HepG2 (cell line): ENCODE results near the gene C20orf96. TPM values are rescaled to one million over a fixed set of nuclear protein-coding genes. Genes with fewer than 3 reads are reported as not detected.
A peak's percentile ranks its signal among the peaks of the same experiment; 100 is the strongest.

Source experiments
- HMG20B ChIP-seq: conservative IDR thresholded peaks from 2 replicates; pipeline ENCODE4 v1.6.1; 2016; ENCODE audit warnings: missing genetic modification reagents, missing compliant biosample characterization
- ZNF264 ChIP-seq: sonication (generic); formaldehyde crosslinking; IDR thresholded peaks from 2 replicates; pipeline ENCODE4 v1.4.0; 2020; ENCODE audit warnings: missing genetic modification reagents
- polyA plus RNA-seq, 8 experiments: library from polyadenylated mRNA; depleted of rRNA in 3 of 8; stranded (reverse) in 7 of 8; unstranded in 1 of 8; fragments of >200 nt; fragmentation: Illumina TruSeq in 4 of 8; extraction: Trizol in 4 of 8; gene quantifications; 2 replicates each; pipeline versions ENCODE4 v1.2.1 to v1.2.3, GENCODE V29; 2011 to 2016; ENCODE audit warnings: low read depth in 4 of 8, missing spikeins in 1 of 8, mixed read lengths in 1 of 8; ENCODE audit not compliant: insufficient read depth in 1 of 8
- total RNA-seq, 5 experiments: library from RNA; depleted of rRNA; stranded (reverse); fragments of >200 nt; fragmentation: Illumina TruSeq; extraction: Trizol; gene quantifications; 2 replicates each; pipeline ENCODE4 v1.2.3, GENCODE V29; 2016; ENCODE audit warnings: low read depth in 1 of 5
- TF ChIP-seq, protein P1 (sequence below): sonication (generic); formaldehyde crosslinking; IDR thresholded peaks from 2 replicates; pipeline ENCODE4 v1.4.0; 2020; ENCODE audit warnings: low read depth, missing genetic modification reagents
- TF ChIP-seq, protein P2 (sequence below): fragments of 450-650 bp; IDR thresholded peaks from 2 replicates; pipeline ENCODE4 v1.6.1; 2017; ENCODE audit warnings: mild to moderate bottlenecking
- TF ChIP-seq, protein P3 (sequence below): sonication (generic); formaldehyde crosslinking; IDR thresholded peaks from 2 replicates; pipeline ENCODE4 v1.4.0; 2020; ENCODE audit warnings: missing genetic modification reagents, borderline replicate concordance
- TF ChIP-seq, protein P4 (sequence below): sonication (generic); formaldehyde crosslinking; IDR thresholded peaks from 2 replicates; pipeline ENCODE4 v1.5.1; 2020; ENCODE audit warnings: missing genetic modification reagents, mild to moderate bottlenecking, borderline replicate concordance
- TF ChIP-seq, protein P5 (sequence below): sonication (generic); formaldehyde crosslinking; IDR thresholded peaks from 2 replicates; pipeline ENCODE4 v1.5.0; 2020; ENCODE audit warnings: mild to moderate bottlenecking, missing genetic modification reagents, borderline replicate concordance

C20orf96 gene
- total and polyA plus RNA-seq, 2 of the 13 experiments (the other 11 are each of a cell fraction or from before 2014, with no cell fraction given) = 3.8 to 20.6 TPM

DNA sequence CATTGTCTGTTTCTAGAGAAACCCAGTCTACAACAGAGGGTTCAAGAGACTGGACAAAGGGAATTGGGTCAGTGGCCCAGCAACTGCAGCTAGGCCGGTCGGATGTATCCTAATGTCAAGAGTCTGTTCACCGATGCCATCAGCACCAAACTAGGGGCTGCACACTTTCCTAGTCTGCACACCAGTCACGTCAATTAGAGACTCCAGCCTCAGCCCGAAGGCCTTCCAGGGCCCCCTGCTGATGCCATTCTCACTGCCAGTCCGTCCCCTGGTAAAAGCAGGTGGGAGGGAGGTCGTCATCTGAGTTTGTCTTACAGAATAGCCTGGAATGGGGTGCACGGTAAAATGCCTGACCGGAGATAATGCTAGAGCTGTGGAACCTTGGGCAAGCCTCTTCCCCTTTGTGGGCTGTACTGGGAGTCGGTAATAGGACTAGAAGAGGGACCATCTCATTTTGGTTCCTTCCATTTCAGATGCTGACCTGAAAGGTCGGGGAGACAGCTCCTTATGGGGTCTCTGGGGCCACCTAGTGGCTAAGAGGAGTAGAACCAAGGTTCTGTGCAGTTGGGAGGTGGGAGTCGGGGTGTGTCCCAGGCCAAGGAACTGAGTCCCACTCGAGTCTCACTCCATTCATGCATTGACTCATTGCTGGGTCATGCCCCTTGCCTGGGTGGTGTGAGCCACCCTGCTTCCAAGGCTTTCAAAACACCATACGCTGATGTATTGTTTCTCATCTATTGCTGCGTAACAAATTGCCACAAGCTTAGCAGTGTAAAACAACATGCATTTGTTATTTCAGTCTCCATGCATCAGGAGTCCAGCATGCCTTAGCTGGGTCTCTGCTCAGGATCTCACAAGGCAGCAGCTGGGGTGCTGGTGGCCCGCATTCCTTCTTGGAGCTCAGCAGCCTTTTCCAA lies 39.9 kb upstream of the C20orf96 start (continued):
- TF ChIP-seq, protein P1, sequence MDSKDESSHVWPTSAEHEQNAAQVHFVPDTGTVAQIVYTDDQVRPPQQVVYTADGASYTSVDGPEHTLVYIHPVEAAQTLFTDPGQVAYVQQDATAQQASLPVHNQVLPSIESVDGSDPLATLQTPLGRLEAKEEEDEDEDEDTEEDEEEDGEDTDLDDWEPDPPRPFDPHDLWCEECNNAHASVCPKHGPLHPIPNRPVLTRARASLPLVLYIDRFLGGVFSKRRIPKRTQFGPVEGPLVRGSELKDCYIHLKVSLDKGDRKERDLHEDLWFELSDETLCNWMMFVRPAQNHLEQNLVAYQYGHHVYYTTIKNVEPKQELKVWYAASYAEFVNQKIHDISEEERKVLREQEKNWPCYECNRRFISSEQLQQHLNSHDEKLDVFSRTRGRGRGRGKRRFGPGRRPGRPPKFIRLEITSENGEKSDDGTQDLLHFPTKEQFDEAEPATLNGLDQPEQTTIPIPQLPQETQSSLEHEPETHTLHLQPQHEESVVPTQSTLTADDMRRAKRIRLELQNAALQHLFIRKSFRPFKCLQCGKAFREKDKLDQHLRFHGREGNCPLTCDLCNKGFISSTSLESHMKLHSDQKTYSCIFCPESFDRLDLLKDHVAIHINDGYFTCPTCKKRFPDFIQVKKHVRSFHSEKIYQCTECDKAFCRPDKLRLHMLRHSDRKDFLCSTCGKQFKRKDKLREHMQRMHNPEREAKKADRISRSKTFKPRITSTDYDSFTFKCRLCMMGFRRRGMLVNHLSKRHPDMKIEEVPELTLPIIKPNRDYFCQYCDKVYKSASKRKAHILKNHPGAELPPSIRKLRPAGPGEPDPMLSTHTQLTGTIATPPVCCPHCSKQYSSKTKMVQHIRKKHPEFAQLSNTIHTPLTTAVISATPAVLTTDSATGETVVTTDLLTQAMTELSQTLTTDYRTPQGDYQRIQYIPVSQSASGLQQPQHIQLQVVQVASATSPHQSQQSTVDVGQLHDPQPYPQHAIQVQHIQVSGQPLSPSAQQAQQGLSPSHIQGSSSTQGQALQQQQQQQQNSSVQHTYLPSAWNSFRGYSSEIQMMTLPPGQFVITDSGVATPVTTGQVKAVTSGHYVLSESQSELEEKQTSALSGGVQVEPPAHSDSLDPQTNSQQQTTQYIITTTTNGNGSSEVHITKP = peak; percentile 85
- TF ChIP-seq, protein P2, sequence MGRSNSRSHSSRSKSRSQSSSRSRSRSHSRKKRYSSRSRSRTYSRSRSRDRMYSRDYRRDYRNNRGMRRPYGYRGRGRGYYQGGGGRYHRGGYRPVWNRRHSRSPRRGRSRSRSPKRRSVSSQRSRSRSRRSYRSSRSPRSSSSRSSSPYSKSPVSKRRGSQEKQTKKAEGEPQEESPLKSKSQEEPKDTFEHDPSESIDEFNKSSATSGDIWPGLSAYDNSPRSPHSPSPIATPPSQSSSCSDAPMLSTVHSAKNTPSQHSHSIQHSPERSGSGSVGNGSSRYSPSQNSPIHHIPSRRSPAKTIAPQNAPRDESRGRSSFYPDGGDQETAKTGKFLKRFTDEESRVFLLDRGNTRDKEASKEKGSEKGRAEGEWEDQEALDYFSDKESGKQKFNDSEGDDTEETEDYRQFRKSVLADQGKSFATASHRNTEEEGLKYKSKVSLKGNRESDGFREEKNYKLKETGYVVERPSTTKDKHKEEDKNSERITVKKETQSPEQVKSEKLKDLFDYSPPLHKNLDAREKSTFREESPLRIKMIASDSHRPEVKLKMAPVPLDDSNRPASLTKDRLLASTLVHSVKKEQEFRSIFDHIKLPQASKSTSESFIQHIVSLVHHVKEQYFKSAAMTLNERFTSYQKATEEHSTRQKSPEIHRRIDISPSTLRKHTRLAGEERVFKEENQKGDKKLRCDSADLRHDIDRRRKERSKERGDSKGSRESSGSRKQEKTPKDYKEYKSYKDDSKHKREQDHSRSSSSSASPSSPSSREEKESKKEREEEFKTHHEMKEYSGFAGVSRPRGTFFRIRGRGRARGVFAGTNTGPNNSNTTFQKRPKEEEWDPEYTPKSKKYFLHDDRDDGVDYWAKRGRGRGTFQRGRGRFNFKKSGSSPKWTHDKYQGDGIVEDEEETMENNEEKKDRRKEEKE = no peak
- TF ChIP-seq, protein P3, sequence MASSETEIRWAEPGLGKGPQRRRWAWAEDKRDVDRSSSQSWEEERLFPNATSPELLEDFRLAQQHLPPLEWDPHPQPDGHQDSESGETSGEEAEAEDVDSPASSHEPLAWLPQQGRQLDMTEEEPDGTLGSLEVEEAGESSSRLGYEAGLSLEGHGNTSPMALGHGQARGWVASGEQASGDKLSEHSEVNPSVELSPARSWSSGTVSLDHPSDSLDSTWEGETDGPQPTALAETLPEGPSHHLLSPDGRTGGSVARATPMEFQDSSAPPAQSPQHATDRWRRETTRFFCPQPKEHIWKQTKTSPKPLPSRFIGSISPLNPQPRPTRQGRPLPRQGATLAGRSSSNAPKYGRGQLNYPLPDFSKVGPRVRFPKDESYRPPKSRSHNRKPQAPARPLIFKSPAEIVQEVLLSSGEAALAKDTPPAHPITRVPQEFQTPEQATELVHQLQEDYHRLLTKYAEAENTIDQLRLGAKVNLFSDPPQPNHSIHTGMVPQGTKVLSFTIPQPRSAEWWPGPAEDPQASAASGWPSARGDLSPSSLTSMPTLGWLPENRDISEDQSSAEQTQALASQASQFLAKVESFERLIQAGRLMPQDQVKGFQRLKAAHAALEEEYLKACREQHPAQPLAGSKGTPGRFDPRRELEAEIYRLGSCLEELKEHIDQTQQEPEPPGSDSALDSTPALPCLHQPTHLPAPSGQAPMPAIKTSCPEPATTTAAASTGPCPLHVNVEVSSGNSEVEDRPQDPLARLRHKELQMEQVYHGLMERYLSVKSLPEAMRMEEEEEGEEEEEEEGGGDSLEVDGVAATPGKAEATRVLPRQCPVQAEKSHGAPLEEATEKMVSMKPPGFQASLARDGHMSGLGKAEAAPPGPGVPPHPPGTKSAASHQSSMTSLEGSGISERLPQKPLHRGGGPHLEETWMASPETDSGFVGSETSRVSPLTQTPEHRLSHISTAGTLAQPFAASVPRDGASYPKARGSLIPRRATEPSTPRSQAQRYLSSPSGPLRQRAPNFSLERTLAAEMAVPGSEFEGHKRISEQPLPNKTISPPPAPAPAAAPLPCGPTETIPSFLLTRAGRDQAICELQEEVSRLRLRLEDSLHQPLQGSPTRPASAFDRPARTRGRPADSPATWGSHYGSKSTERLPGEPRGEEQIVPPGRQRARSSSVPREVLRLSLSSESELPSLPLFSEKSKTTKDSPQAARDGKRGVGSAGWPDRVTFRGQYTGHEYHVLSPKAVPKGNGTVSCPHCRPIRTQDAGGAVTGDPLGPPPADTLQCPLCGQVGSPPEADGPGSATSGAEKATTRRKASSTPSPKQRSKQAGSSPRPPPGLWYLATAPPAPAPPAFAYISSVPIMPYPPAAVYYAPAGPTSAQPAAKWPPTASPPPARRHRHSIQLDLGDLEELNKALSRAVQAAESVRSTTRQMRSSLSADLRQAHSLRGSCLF = no peak
- TF ChIP-seq HMG20B (CRISPR knock-in tag) = no peak
- no peak for TF ChIP-seq ZNF264 (CRISPR knock-in tag)
- TF ChIP-seq, protein P4, sequence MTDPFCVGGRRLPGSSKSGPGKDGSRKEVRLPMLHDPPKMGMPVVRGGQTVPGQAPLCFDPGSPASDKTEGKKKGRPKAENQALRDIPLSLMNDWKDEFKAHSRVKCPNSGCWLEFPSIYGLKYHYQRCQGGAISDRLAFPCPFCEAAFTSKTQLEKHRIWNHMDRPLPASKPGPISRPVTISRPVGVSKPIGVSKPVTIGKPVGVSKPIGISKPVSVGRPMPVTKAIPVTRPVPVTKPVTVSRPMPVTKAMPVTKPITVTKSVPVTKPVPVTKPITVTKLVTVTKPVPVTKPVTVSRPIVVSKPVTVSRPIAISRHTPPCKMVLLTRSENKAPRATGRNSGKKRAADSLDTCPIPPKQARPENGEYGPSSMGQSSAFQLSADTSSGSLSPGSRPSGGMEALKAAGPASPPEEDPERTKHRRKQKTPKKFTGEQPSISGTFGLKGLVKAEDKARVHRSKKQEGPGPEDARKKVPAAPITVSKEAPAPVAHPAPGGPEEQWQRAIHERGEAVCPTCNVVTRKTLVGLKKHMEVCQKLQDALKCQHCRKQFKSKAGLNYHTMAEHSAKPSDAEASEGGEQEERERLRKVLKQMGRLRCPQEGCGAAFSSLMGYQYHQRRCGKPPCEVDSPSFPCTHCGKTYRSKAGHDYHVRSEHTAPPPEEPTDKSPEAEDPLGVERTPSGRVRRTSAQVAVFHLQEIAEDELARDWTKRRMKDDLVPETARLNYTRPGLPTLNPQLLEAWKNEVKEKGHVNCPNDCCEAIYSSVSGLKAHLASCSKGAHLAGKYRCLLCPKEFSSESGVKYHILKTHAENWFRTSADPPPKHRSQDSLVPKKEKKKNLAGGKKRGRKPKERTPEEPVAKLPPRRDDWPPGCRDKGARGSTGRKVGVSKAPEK (CRISPR knock-in tag) = no peak; the same call in 1 of the 2 replicates
- TF ChIP-seq, protein P5, sequence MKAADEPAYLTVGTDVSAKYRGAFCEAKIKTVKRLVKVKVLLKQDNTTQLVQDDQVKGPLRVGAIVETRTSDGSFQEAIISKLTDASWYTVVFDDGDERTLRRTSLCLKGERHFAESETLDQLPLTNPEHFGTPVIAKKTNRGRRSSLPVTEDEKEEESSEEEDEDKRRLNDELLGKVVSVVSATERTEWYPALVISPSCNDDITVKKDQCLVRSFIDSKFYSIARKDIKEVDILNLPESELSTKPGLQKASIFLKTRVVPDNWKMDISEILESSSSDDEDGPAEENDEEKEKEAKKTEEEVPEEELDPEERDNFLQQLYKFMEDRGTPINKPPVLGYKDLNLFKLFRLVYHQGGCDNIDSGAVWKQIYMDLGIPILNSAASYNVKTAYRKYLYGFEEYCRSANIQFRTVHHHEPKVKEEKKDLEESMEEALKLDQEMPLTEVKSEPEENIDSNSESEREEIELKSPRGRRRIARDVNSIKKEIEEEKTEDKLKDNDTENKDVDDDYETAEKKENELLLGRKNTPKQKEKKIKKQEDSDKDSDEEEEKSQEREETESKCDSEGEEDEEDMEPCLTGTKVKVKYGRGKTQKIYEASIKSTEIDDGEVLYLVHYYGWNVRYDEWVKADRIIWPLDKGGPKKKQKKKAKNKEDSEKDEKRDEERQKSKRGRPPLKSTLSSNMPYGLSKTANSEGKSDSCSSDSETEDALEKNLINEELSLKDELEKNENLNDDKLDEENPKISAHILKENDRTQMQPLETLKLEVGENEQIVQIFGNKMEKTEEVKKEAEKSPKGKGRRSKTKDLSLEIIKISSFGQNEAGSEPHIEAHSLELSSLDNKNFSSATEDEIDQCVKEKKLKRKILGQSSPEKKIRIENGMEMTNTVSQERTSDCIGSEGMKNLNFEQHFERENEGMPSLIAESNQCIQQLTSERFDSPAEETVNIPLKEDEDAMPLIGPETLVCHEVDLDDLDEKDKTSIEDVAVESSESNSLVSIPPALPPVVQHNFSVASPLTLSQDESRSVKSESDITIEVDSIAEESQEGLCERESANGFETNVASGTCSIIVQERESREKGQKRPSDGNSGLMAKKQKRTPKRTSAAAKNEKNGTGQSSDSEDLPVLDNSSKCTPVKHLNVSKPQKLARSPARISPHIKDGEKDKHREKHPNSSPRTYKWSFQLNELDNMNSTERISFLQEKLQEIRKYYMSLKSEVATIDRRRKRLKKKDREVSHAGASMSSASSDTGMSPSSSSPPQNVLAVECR (CRISPR knock-in tag) = no peak; the same call in 1 of the 2 replicates
